HCT116 (cell line): ENCODE measurements around the gene GPR176. TPM values are rescaled to one million over a fixed set of nuclear protein-coding genes. Genes with fewer than 3 reads are reported as not detected.

Experiments
- ATAC-seq: fragments of 200-7000 bp; cut with Tn5 transposase; 2 replicates; pipeline ENCODE4 v1.9.1; 2020; ENCODE audit warnings: mild to moderate bottlenecking, moderate library complexity
- BruUV-seq: library from RNA; stranded (reverse); fragments of 400-500 nt; replicated peaks from 2 replicates; lab custom pipeline; 2021; lab: Mats Ljungman, UMichigan
- CTCF ChIA-PET: fragments of 300-600 bp; sonication (Branson Sonifier 250); formaldehyde crosslinking; loops from one replicate; lab custom pipeline; 2021; ENCODE audit warnings: antibody characterized with exemption; lab: Charles Lee
- POLR2A ChIA-PET: fragments of 300-600, 350-600 bp; sonication (Branson Sonifier 250); formaldehyde crosslinking; loops from one replicate; lab custom pipeline; 2021; ENCODE audit warnings: antibody characterized with exemption; lab: Charles Lee
- RAD21 ChIA-PET, 2 experiments: fragments of 300-600 bp; sonication (Branson Sonifier 250); formaldehyde crosslinking; loops; one replicate each; lab custom pipeline; 2023; ENCODE audit warnings: low total read pairs in 2 of 2; ENCODE audit not compliant: uncharacterized antibody in 2 of 2, unreplicated experiment in 2 of 2, low non-redundant PET in 1 of 2; lab: Charles Lee
- DNase-seq: peaks from one replicate; pipeline ENCODE4 v3.0.0-alpha.2; 2010; ENCODE audit warnings: low read depth, low spot score
- H2AFZ ChIP-seq: fragments of 200-600 bp; shearing (Covaris generic), sonication (generic); 2 replicates; pipeline ENCODE4 v1.6.1; 2017; ENCODE audit warnings: low read depth, mixed run types, mixed read lengths, antibody characterized with exemption, low read length; ENCODE audit not compliant: poor library complexity, severe bottlenecking
- H3K27ac ChIP-seq: 2 replicates; pipeline ENCODE4 v1.5.1; 2012; ENCODE audit warnings: low read depth, low read length
- H3K27me3 ChIP-seq: fragments of 200-600 bp; sonication (generic); 2 replicates; pipeline ENCODE4 v1.6.1; 2016; ENCODE audit warnings: mixed run types, low read length, mixed read lengths; ENCODE audit not compliant: insufficient read depth
- H3K36me3 ChIP-seq, 2 experiments: fragments of 200-500 bp in 1 of 2; fragments of 200-600 bp in 1 of 2; sonication (Bioruptor generic) in 1 of 2; sonication (generic) in 1 of 2; 2 replicates each; pipeline versions ENCODE4 v1.5.1 to v1.6.1; 2014 to 2016; ENCODE audit warnings: low read length in 2 of 2, inconsistent platforms in 1 of 2, mixed read lengths in 1 of 2, mixed run types in 1 of 2; ENCODE audit not compliant: insufficient read depth in 2 of 2, control insufficient read depth in 1 of 2
- H3K4me1 ChIP-seq, 2 experiments: fragments of 200-600 bp in 1 of 2; sonication (generic) in 1 of 2; 2 replicates each; pipeline versions ENCODE4 v1.5.1 to v1.6.1; 2012 to 2017; ENCODE audit warnings: low read length in 2 of 2, inconsistent platforms in 1 of 2, mild to moderate bottlenecking in 1 of 2, mixed read lengths in 1 of 2, mixed run types in 1 of 2, moderate library complexity in 1 of 2; ENCODE audit not compliant: insufficient read depth in 2 of 2, control insufficient read depth in 1 of 2
- H3K4me2 ChIP-seq: fragments of 200-600 bp; sonication (generic); 2 replicates; pipeline ENCODE4 v1.6.1; 2017; ENCODE audit warnings: mixed run types, low read length, mixed read lengths
- H3K4me3 ChIP-seq, 2 experiments: fragments of 200-600 bp in 1 of 2; sonication (generic) in 1 of 2; replicated peaks in 1 of 2; 2 replicates each; pipeline ENCODE4 v1.5.1; 2011 to 2016; ENCODE audit warnings: low read length in 2 of 2, control low read depth in 1 of 2, low read depth in 1 of 2, mild to moderate bottlenecking in 1 of 2, mixed read lengths in 1 of 2, mixed run types in 1 of 2
- H3K79me2 ChIP-seq: fragments of 200-600 bp; sonication (generic); 2 replicates; pipeline ENCODE4 v1.6.1; 2017; ENCODE audit warnings: mild to moderate bottlenecking, mixed run types, low read length, moderate library complexity, mixed read lengths; ENCODE audit not compliant: insufficient read depth
- H3K9ac ChIP-seq: fragments of 200-600 bp; sonication (generic); 2 replicates; pipeline ENCODE4 v1.6.1; 2016; ENCODE audit warnings: low read length, mixed read lengths
- H3K9me2 ChIP-seq: fragments of 200-600 bp; sonication (generic), shearing (Covaris generic); 2 replicates; pipeline ENCODE4 v1.6.1; 2017; ENCODE audit warnings: mixed run types, mild to moderate bottlenecking, moderate library complexity; ENCODE audit not compliant: insufficient read depth
- H3K9me3 ChIP-seq, 2 experiments: fragments of 200-500 bp in 1 of 2; fragments of 200-600 bp in 1 of 2; sonication (Bioruptor generic) in 1 of 2; sonication (generic) in 1 of 2; 2 replicates each; pipeline ENCODE4 v1.6.1; 2014 to 2017; ENCODE audit warnings: low read length in 2 of 2, mixed read lengths in 2 of 2, inconsistent platforms in 1 of 2, low read depth in 1 of 2, mild to moderate bottlenecking in 1 of 2, mixed run types in 1 of 2, moderate library complexity in 1 of 2; ENCODE audit not compliant: control insufficient read depth in 1 of 2, insufficient read depth in 1 of 2
- H4K20me1 ChIP-seq: fragments of 200-600 bp; sonication (generic), shearing (Covaris generic); 2 replicates; pipeline ENCODE4 v1.6.1; 2017; ENCODE audit warnings: mixed run types, mild to moderate bottlenecking, moderate library complexity; ENCODE audit not compliant: insufficient read depth
- CBX3 ChIP-seq: IDR thresholded peaks from 2 replicates; pipeline ENCODE4 v1.6.1; 2012; ENCODE audit warnings: low read depth
- CEBPB ChIP-seq: IDR thresholded peaks from 2 replicates; pipeline ENCODE4 v1.6.1; 2012; ENCODE audit warnings: low read depth
- ELF1 ChIP-seq: IDR thresholded peaks from 2 replicates; pipeline ENCODE4 v1.6.1; 2012; ENCODE audit warnings: low read depth, borderline replicate concordance
- FOSL1 ChIP-seq: IDR thresholded peaks from 2 replicates; pipeline ENCODE4 v1.6.1; 2012; ENCODE audit warnings: low read depth
- JUND ChIP-seq: IDR thresholded peaks from 2 replicates; pipeline ENCODE4 v1.6.1; 2012
- POLR2A ChIP-seq: IDR thresholded peaks from 2 replicates; pipeline ENCODE4 v1.7.0; 2011; ENCODE audit warnings: borderline replicate concordance; ENCODE audit not compliant: insufficient read depth, insufficient read length; ENCODE audit errors: extremely low read depth
- POLR2AphosphoS5 ChIP-seq: IDR thresholded peaks from 2 replicates; pipeline ENCODE4 v1.6.1; 2011; ENCODE audit warnings: mild to moderate bottlenecking, low read depth, low read length, moderate library complexity
- RAD21 ChIP-seq: IDR thresholded peaks from 2 replicates; pipeline ENCODE4 v1.6.1; 2012; ENCODE audit warnings: low read depth, mild to moderate bottlenecking
- REST ChIP-seq: IDR thresholded peaks from 2 replicates; pipeline ENCODE4 v1.6.1; 2012; ENCODE audit warnings: low read depth
- SP1 ChIP-seq: IDR thresholded peaks from 2 replicates; pipeline ENCODE4 v1.6.1; 2012; ENCODE audit warnings: low read depth
- SRF ChIP-seq: IDR thresholded peaks from 2 replicates; pipeline ENCODE4 v1.6.1; 2012; ENCODE audit warnings: low read depth
- ZFX ChIP-seq: fragments of 450-650 bp; IDR thresholded peaks from 2 replicates; pipeline ENCODE4 v1.6.1; 2017
- ZNF274 ChIP-seq: fragments of 200-500 bp; sonication (Bioruptor generic); IDR thresholded peaks from 2 replicates; pipeline ENCODE4 v1.6.1; 2014; ENCODE audit warnings: mild to moderate bottlenecking, low read depth, low read length, inconsistent platforms
- intact Hi-C: fragments of 100-400 bp; cut with micrococcal nuclease; formaldehyde crosslinking; loops from 2 replicates; pipeline ENCODE4 v1.10.0; 2022
- total RNA-seq: library from RNA; stranded (reverse); gene quantifications from one replicate; pipeline ENCODE4 v1.2.1, GENCODE V29; 2021; ENCODE audit not compliant: unreplicated experiment
- TF ChIP-seq, protein P1 (sequence below): IDR thresholded peaks from 2 replicates; pipeline ENCODE4 v1.6.1; 2012
- TF ChIP-seq, protein P2 (sequence below), 3 experiments: fragments of 200-600 bp in 1 of 3; sonication (generic) in 1 of 3; IDR thresholded peaks in 2 of 3; conservative IDR thresholded peaks in 1 of 3; 2 replicates each; pipeline ENCODE4 v1.5.1; 2012 to 2017; ENCODE audit warnings: low read depth in 2 of 3, low read length in 2 of 3, antibody characterized with exemption in 1 of 3, borderline replicate concordance in 1 of 3, control low read depth in 1 of 3, mild to moderate bottlenecking in 1 of 3, mixed read lengths in 1 of 3, mixed run types in 1 of 3, moderate library complexity in 1 of 3; ENCODE audit not compliant: insufficient read depth in 1 of 3
- TF ChIP-seq, protein P3 (sequence below): IDR thresholded peaks from 2 replicates; pipeline ENCODE4 v1.6.1; 2012

The GPR176 gene
- total RNA-seq, 1 experiment from 2014 or later, result 1.7 TPM

- no peak for DNase-seq
- ChIA-PET POLR2A (no interaction called here), RAD21 (no interaction called here), CTCF (interaction anchor here (1.0 to 1.3 kb wide), 2 partner anchors 9 to 38 kb away, joined by 3 to 4 read pairs; no protein-coding TSS in a partner anchor)
- Histone ChIP-seq H3K4me3 (no peak overlapping the region), H3K36me3 (no peaks in the 10 kb centered on the region), H3K9me3 (no peaks in the 10 kb centered on the region), H2AFZ (no peak overlapping the region), H3K9ac (no peak overlapping the region), H3K4me2 (no peak overlapping the region), H3K27ac (no peak overlapping the region), H3K27me3 (no peaks in the 10 kb centered on the region), H3K79me2 (no peaks in the 10 kb centered on the region), H3K4me1 (peaks cover 0 to 7% of the 10 kb centered on the region in 2 experiments; a peak in 1 of 4 replicates), H3K9me2 (no peaks in the 10 kb centered on the region), H4K20me1 (no peaks in the 10 kb centered on the region)
- intact Hi-C loops, result no loop called here
- no peak for ATAC-seq
- BruUV-seq, result no TSS peak
- no peak for TF ChIP-seq ZFX
- no peak for TF ChIP-seq SRF
- TF ChIP-seq JUND, result no peak
- no peak for TF ChIP-seq SP1
- TF ChIP-seq, protein P1, sequence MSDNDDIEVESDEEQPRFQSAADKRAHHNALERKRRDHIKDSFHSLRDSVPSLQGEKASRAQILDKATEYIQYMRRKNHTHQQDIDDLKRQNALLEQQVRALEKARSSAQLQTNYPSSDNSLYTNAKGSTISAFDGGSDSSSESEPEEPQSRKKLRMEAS, result no peak
- TF ChIP-seq CBX3, result no peak
- no peak for TF ChIP-seq FOSL1
- TF ChIP-seq RAD21, result no peak
- TF ChIP-seq ELF1, result no peak
Observed at GRCh38 chr15:39794954-39795353, 125.1 kb downstream of the GPR176 start.

- DNase-seq (no peak), ATAC-seq (no peak)
- Histone ChIP-seq H3K27me3 (no peaks in the 10 kb centered on the region), H3K9me2 (no peaks in the 10 kb centered on the region), H2AFZ (no peak overlapping the region), H3K79me2 (no peaks in the 10 kb centered on the region), H3K9me3 (no peaks in the 10 kb centered on the region), H3K36me3 (no peaks in the 10 kb centered on the region), H3K27ac (no peak overlapping the region), H3K4me2 (no peak overlapping the region), H3K9ac (no peak overlapping the region), H3K4me3 (no peak overlapping the region), H4K20me1 (no peaks in the 10 kb centered on the region), H3K4me1 (peaks cover 0 to 7% of the 10 kb centered on the region in 2 experiments; a peak in 1 of 4 replicates)
- CTCF ChIA-PET, result interaction anchor here (0.6 to 1.3 kb wide), 2 partner anchors 37 to 387 kb away, joined by 3 to 4 read pairs; no protein-coding TSS in a partner anchor
- BruUV-seq, result no TSS peak
- POLR2A ChIA-PET, result no interaction called here
- intact Hi-C loops, result no loop called here
- RAD21 ChIA-PET, result no interaction called here
- TF ChIP-seq FOSL1 (no peak), RAD21 (no peak), POLR2A (no peak), SP1 (no peak), ELF1 (no peak), CEBPB (no peak), SRF (no peak), ZNF274 (no peak), CBX3 (no peak), JUND (no peak), REST (no peak), POLR2AphosphoS5 (no peak)
- TF ChIP-seq, protein P2, sequence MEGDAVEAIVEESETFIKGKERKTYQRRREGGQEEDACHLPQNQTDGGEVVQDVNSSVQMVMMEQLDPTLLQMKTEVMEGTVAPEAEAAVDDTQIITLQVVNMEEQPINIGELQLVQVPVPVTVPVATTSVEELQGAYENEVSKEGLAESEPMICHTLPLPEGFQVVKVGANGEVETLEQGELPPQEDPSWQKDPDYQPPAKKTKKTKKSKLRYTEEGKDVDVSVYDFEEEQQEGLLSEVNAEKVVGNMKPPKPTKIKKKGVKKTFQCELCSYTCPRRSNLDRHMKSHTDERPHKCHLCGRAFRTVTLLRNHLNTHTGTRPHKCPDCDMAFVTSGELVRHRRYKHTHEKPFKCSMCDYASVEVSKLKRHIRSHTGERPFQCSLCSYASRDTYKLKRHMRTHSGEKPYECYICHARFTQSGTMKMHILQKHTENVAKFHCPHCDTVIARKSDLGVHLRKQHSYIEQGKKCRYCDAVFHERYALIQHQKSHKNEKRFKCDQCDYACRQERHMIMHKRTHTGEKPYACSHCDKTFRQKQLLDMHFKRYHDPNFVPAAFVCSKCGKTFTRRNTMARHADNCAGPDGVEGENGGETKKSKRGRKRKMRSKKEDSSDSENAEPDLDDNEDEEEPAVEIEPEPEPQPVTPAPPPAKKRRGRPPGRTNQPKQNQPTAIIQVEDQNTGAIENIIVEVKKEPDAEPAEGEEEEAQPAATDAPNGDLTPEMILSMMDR (IDR thresholded peaks at IDR 0.05 in 2 of 3, conservative IDR thresholded peaks at IDR 0.05 in 1 of 3; ENCODE audit: borderline replicate concordance in 1 of 3, insufficient read depth in 1 of 3, low read depth in 2 of 3, low read length in 2 of 3), result no peak
- TF ChIP-seq, protein P3, sequence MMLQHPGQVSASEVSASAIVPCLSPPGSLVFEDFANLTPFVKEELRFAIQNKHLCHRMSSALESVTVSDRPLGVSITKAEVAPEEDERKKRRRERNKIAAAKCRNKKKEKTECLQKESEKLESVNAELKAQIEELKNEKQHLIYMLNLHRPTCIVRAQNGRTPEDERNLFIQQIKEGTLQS, result no peak
Observed at GRCh38 chr15:39793923-39794322, 126.1 kb downstream of the GPR176 start.
